ENCODE results near the gene PLET1.

DNA sequence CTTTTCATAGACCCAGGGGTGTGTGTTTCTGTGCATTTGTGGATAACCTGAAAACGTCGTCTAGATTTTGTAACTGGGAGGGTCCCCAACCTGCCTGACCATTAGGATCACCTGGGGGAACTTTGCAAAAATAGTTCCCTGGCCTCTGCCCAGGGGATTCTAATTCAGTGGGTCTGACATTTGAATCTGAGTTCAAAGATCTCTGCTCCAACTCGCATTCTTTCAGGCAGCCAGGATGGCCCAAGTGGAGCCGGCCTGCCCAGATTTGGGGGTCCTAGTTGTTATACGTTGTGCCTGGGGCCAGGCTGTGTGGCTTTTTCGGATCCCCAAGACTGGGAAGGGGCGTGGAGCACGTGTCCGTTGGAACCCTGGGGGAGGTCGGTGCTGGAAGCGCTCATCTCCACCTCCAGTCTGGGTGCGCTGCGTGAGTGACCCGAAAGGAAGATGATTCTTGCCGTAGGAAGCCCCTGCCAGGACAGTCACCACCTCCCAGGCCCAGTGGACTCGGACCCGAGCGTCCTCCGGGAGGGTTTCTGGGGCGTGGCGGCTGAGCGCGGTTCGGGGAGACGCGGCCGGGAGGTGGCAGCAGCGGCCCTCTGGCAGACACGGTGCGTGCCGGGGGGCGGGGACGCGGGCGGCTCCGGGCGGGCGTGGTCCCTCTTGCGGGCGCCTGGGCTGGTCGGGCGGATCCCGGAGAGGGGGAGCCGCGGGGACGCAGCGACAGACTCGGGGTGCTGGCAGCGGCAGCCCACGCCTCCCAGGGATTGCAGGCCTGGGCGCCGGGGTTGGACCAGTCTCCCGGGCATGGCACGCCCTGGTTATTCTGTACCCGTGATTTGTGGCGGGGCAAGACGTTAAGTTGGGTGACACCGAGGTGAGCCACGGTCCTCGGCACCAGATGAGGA lies 29.2 kb upstream of the PLET1 start:
- TF ChIP-seq EZH2 (IDR thresholded peaks at IDR 0.05; ENCODE audit: borderline replicate concordance) (no peak), EZH2phosphoT487 (IDR thresholded peaks at IDR 0.05; ENCODE audit: low read depth, severe bottlenecking, unreplicated experiment) (no peak)
- TF ChIP-seq, protein P1, sequence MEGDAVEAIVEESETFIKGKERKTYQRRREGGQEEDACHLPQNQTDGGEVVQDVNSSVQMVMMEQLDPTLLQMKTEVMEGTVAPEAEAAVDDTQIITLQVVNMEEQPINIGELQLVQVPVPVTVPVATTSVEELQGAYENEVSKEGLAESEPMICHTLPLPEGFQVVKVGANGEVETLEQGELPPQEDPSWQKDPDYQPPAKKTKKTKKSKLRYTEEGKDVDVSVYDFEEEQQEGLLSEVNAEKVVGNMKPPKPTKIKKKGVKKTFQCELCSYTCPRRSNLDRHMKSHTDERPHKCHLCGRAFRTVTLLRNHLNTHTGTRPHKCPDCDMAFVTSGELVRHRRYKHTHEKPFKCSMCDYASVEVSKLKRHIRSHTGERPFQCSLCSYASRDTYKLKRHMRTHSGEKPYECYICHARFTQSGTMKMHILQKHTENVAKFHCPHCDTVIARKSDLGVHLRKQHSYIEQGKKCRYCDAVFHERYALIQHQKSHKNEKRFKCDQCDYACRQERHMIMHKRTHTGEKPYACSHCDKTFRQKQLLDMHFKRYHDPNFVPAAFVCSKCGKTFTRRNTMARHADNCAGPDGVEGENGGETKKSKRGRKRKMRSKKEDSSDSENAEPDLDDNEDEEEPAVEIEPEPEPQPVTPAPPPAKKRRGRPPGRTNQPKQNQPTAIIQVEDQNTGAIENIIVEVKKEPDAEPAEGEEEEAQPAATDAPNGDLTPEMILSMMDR (IDR thresholded peaks at IDR 0.05; ENCODE audit: poor library complexity): peak; percentile 89

All from hepatocyte (in vitro differentiated cells).